ENCODE results near the gene PDZD2.

PDZD2 gene

DNA sequence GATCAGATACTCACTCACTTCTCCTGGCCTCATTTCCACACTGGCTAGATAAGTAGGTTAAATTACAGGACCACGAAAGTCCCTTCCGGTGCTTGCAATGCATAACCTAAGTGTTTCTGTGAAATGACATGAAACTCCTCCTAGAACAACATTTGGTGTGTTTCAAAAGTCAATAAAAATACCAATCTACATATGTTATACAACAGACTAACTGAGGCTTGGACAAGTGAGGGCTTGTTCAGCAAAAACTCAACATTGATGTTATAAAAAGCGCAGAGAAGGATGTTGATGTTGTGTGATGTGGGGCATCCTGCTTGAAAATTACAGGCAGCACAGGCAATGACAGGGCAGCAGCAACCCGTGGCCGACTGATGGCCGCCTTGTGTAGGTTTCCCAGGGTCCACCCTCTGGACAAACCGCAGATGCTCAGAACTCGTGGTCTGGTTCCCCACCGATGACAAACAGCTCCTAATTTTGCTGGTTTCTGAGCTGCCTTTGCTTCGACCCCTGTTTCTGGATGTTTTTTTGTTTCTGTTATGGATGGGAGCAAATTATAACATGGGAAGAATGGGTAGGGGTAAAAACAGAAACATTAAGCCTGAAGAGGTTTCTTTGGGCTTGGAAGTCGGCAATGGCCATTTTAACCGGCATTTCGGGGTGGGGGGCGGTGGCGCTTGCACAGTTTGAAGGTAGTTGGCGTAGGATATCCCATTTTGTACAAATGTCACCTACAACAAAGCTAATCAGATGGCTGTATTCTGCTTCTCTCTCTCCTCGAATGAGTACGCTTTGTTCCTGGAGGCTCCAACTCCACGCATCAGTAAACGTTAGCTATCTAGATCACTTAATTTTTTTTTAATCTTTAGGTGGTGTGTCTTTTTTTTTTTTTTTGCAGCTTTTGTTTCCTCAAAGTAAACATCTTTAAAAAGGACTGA lies 116.1 kb downstream of the PDZD2 start:
- H3K4me2 ChIP-seq (ENCODE audit: low read length): no peak overlapping the region
- peak overlapping the region; percentile 22 for H2AFZ ChIP-seq
- no peaks in the 10 kb centered on the region for H3K4me1 ChIP-seq
- no peaks in the 10 kb centered on the region for H3K36me3 ChIP-seq (ENCODE audit: control insufficient read depth, insufficient read depth, low read length)
- no peaks in the 10 kb centered on the region for H3K27me3 ChIP-seq (ENCODE audit: control insufficient read depth, insufficient read depth, low read length)
- no peak overlapping the region for H3K27ac ChIP-seq
- no peaks in the 10 kb centered on the region for H3K9me3 ChIP-seq (ENCODE audit: control insufficient read depth, low read length)
- no peak overlapping the region for H3K9ac ChIP-seq
- no peaks in the 10 kb centered on the region for H3K79me2 ChIP-seq
- TF ChIP-seq, protein P1, sequence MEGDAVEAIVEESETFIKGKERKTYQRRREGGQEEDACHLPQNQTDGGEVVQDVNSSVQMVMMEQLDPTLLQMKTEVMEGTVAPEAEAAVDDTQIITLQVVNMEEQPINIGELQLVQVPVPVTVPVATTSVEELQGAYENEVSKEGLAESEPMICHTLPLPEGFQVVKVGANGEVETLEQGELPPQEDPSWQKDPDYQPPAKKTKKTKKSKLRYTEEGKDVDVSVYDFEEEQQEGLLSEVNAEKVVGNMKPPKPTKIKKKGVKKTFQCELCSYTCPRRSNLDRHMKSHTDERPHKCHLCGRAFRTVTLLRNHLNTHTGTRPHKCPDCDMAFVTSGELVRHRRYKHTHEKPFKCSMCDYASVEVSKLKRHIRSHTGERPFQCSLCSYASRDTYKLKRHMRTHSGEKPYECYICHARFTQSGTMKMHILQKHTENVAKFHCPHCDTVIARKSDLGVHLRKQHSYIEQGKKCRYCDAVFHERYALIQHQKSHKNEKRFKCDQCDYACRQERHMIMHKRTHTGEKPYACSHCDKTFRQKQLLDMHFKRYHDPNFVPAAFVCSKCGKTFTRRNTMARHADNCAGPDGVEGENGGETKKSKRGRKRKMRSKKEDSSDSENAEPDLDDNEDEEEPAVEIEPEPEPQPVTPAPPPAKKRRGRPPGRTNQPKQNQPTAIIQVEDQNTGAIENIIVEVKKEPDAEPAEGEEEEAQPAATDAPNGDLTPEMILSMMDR (IDR thresholded peaks at IDR 0.05): no peak
- H3K4me3 ChIP-seq (ENCODE audit: low read depth, low read length): no peak overlapping the region

DNA sequence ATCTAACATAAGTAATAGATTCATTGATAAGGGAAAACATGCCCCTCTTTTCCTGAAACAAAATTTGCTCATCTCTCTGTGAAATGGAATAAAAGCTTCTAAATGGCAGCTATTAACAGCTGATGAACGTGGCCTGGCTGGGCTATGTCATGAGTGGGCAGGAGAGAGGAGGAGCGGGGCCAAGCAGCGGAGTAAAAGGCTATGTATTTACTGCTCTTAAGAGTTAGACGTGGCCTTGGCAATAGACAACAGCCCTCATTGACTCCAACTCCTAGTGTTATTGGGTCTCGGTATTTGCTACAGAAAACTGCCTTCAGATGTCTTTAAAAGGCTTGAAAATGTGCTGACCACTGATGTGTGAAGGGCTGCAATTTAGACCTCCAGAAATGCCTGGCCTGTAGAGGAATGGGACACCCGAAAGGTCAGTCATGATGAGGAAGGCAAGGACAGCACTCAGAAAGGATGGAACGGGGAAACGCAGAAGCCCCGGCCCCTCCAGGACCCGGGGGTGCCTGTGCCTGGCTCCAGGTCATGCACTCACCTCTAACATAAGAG lies 116.8 kb downstream of the PDZD2 start:
- no peaks in the 10 kb centered on the region for H3K36me3 ChIP-seq (ENCODE audit: control insufficient read depth, insufficient read depth, low read length)
- no peak overlapping the region for H3K4me2 ChIP-seq (ENCODE audit: low read length)
- H3K9ac ChIP-seq: no peak overlapping the region
- no peaks in the 10 kb centered on the region for H3K4me1 ChIP-seq
- H3K4me3 ChIP-seq (ENCODE audit: low read depth, low read length): no peak overlapping the region
- H3K79me2 ChIP-seq: no peaks in the 10 kb centered on the region
- no peaks in the 10 kb centered on the region for H3K9me3 ChIP-seq (ENCODE audit: control insufficient read depth, low read length)
- no peak overlapping the region for H3K27ac ChIP-seq
- no peaks in the 10 kb centered on the region for H3K27me3 ChIP-seq (ENCODE audit: control insufficient read depth, insufficient read depth, low read length)
- H2AFZ ChIP-seq: no peak overlapping the region
- TF ChIP-seq, protein P1 (IDR thresholded peaks at IDR 0.05): no peak

DNA sequence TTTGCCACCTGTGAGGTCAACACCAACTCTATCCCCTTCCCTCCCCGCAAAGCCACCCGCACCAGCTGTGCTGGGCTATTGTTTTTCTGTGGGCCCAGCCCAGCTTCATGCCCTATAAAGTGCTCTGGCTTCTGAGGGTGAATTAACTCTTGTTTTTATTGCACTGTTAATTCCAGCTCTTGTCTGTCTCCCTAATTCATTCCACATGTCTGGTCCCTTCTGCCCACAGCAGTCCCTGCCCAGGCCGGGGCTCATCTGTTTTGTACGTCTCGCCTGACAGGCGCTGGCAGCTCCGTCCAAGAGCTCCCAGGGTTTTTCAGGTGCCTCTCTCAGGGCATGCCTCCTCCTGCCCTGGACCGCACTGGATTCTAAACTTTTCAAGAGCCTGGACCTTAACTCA lies 118.9 kb downstream of the PDZD2 start:
- TF ChIP-seq, protein P1 (IDR thresholded peaks at IDR 0.05): no peak
- Histone ChIP-seq H3K27me3 (ENCODE audit: control insufficient read depth, insufficient read depth, low read length) (no peaks in the 10 kb centered on the region), H3K4me3 (ENCODE audit: low read depth, low read length) (no peak overlapping the region), H3K4me1 (no peaks in the 10 kb centered on the region), H3K79me2 (no peaks in the 10 kb centered on the region), H3K27ac (no peak overlapping the region), H3K9ac (no peak overlapping the region), H2AFZ (no peak overlapping the region), H3K9me3 (ENCODE audit: control insufficient read depth, low read length) (no peaks in the 10 kb centered on the region), H3K36me3 (ENCODE audit: control insufficient read depth, insufficient read depth, low read length) (no peaks in the 10 kb centered on the region), H3K4me2 (ENCODE audit: low read length) (no peak overlapping the region)

DNA sequence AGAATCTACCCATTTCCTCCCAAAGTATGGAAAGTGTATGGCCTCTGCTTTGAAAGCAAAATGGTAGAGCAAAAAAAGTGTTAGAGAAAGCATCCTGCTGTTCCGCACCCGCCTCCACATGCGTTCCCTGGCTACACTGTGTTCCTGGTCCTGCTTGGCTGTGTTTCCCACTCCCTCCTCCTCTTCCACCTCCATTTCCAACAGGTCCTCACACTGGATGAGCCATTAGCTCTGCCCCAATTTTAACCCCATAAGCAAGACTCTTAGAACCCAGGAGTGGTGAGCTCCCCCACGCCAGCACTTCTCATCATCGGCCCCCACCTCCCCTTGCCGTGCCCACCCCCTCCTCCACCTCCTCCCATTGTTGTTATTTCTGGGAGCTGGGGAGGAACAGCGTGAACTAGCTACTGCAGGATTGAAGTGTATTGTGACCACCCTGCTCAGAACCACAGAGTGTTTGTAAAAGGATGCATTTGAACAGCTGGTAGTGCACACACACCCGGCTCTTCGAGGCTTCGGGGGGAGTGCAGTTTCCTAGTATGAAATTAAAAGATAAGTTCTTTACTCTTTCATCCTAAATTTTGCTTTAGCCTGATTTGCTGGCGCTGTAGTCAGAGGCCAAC lies 120.0 kb downstream of the PDZD2 start:
- no peaks in the 10 kb centered on the region for H3K4me1 ChIP-seq
- H3K79me2 ChIP-seq: no peaks in the 10 kb centered on the region
- no peaks in the 10 kb centered on the region for H3K36me3 ChIP-seq (ENCODE audit: control insufficient read depth, insufficient read depth, low read length)
- H3K9me3 ChIP-seq (ENCODE audit: control insufficient read depth, low read length): no peaks in the 10 kb centered on the region
- no peak overlapping the region for H3K9ac ChIP-seq
- no peak overlapping the region for H3K4me2 ChIP-seq (ENCODE audit: low read length)
- TF ChIP-seq, protein P1 (IDR thresholded peaks at IDR 0.05): no peak
- H2AFZ ChIP-seq: no peak overlapping the region
- no peak overlapping the region for H3K4me3 ChIP-seq (ENCODE audit: low read depth, low read length)
- no peaks in the 10 kb centered on the region for H3K27me3 ChIP-seq (ENCODE audit: control insufficient read depth, insufficient read depth, low read length)
- no peak overlapping the region for H3K27ac ChIP-seq
